Endodermal cell (in vitro differentiated cells): ENCODE data around the gene SCARF2. TPM values are rescaled to one million over a fixed set of nuclear protein-coding genes. Genes with fewer than 3 reads are reported as not detected.
"Not testable (repeated sequence)": the region's sequence is repeated elsewhere in the genome, so short reads cannot be mapped to it uniquely, and the experiment has no call there.

Source experiments
- DNase-seq: peaks from one replicate; pipeline ENCODE4 v3.0.0-alpha.2; 2017
- H3K27ac ChIP-seq: 2 replicates; pipeline ENCODE4 v1.5.1; 2013; ENCODE audit warnings: mild to moderate bottlenecking, low read depth, low read length, moderate library complexity
- H3K27me3 ChIP-seq: 2 replicates; pipeline ENCODE4 v1.6.1; 2013; ENCODE audit warnings: mild to moderate bottlenecking, low read length, moderate library complexity; ENCODE audit not compliant: insufficient read depth, control insufficient read depth, poor library complexity, severe bottlenecking
- H3K36me3 ChIP-seq: 2 replicates; pipeline ENCODE4 v1.7.0; 2013; ENCODE audit warnings: mild to moderate bottlenecking, low read length, moderate library complexity; ENCODE audit not compliant: control insufficient read depth, insufficient read depth
- H3K4me1 ChIP-seq: one replicate; pipeline ENCODE4 v1.7.0; 2013; ENCODE audit warnings: low read length; ENCODE audit not compliant: control insufficient read depth, insufficient read depth
- H3K4me3 ChIP-seq: 2 replicates; pipeline ENCODE4 v1.5.1; 2013; ENCODE audit warnings: mild to moderate bottlenecking, low read length, moderate library complexity
- H3K9ac ChIP-seq: 2 replicates; pipeline ENCODE4 v1.6.1; 2013; ENCODE audit warnings: mild to moderate bottlenecking, low read length, moderate library complexity; ENCODE audit not compliant: poor library complexity, severe bottlenecking; ENCODE audit errors: extremely low read depth
- H3K9me3 ChIP-seq: 2 replicates; pipeline ENCODE4 v1.6.1; 2013; ENCODE audit warnings: mild to moderate bottlenecking, low read length, moderate library complexity; ENCODE audit not compliant: control insufficient read depth
- H3K27ac Mint-ChIP-seq: 2 replicates; pipeline ENCODE4 v1.8.0; 2020; ENCODE audit warnings: mixed read lengths
- H3K27me3 Mint-ChIP-seq: 2 replicates; pipeline ENCODE4 v1.8.0; 2021; ENCODE audit warnings: mild to moderate bottlenecking, mixed read lengths; ENCODE audit not compliant: insufficient read depth
- H3K36me3 Mint-ChIP-seq: 2 replicates; pipeline ENCODE4 v1.8.0; 2020; ENCODE audit warnings: low read depth, mixed read lengths
- H3K4me1 Mint-ChIP-seq: 2 replicates; pipeline ENCODE4 v1.8.0; 2020; ENCODE audit warnings: mixed read lengths
- H3K4me3 Mint-ChIP-seq: 2 replicates; pipeline ENCODE4 v1.8.0; 2020; ENCODE audit warnings: mild to moderate bottlenecking, moderate library complexity, mixed read lengths
- H3K9me3 Mint-ChIP-seq: 2 replicates; pipeline ENCODE4 v1.8.0; 2020; ENCODE audit warnings: mild to moderate bottlenecking, mixed read lengths
- CTCF ChIP-seq: fragments of 200-600 bp; sonication (generic); conservative IDR thresholded peaks from 2 replicates; pipeline ENCODE4 v1.5.0; 2021; ENCODE audit warnings: antibody characterized with exemption, mild to moderate bottlenecking
- WGBS, 2 experiments: methylation state at CpG; one replicate each; pipeline versions ENCODE4 v1.1.5 to v1.1.7; 2013; ENCODE audit warnings: missing lambda C conversion rate in 2 of 2, mixed read lengths in 1 of 2; ENCODE audit not compliant: insufficient coverage in 1 of 2, insufficient read length in 1 of 2; 5-methylcytosine and 5-hydroxymethylcytosine counted together
- total RNA-seq, 2 donors: library from RNA; stranded (reverse); fragmentation: NEBNext Ultra II Directional in 1 of 2; extraction: Animal tissue kit (Norgen Biotek cat#: 25700) in 1 of 2; gene quantifications; 2 replicates in 1 of 2; 3 replicates in 1 of 2; pipeline ENCODE4 v1.2.1, GENCODE V29; 2021

SCARF2 gene
- total RNA-seq, 2 donors from 2014 or later, result 19.8 to 20.3 TPM

GRCh38 chr22:20483771-20484170 lies 46.1 kb upstream of the SCARF2 start:
- Mint-ChIP-seq H3K4me1 (peaks cover 7% of the 10 kb centered on the region), H3K9me3 (no peaks in the 10 kb centered on the region), H3K36me3 (peaks cover 26% of the 10 kb centered on the region), H3K27me3 (no peaks in the 10 kb centered on the region), H3K27ac (no peak overlapping the region), H3K4me3 (no peak overlapping the region)
- H3K4me1 ChIP-seq, result no peaks in the 10 kb centered on the region
- no peak overlapping the region for H3K4me3 ChIP-seq
- H3K9me3 ChIP-seq, result no peaks in the 10 kb centered on the region
- no peak for TF ChIP-seq CTCF
- no peak overlapping the region for H3K27ac ChIP-seq
- H3K36me3 ChIP-seq, result peaks cover 7% of the 10 kb centered on the region
- WGBS, 2 experiments, result 96 to 98% methylated on average over 7 to 14 of the region's 14 CpGs
- H3K27me3 ChIP-seq, result no peaks in the 10 kb centered on the region
- DNase-seq, result no peak
- no peak overlapping the region for H3K9ac ChIP-seq

- not testable (repeated sequence) for DNase-seq, H3K27me3 Mint-ChIP-seq, H3K27me3 ChIP-seq, H3K4me1 Mint-ChIP-seq, H3K27ac Mint-ChIP-seq, H3K4me1 ChIP-seq, H3K9ac ChIP-seq, H3K9me3 ChIP-seq, H3K36me3 ChIP-seq, H3K4me3 Mint-ChIP-seq, H3K9me3 Mint-ChIP-seq, H3K4me3 ChIP-seq, H3K27ac ChIP-seq
- peaks cover 26% of the 10 kb centered on the region for H3K36me3 Mint-ChIP-seq
- WGBS, 2 experiments, result 95 to 96% methylated on average over 7 of the region's 7 CpGs
Observed at GRCh38 chr22:20483143-20483506, 45.5 kb upstream of the SCARF2 start.

GRCh38 chr22:20479612-20480196 lies 42.1 kb upstream of the SCARF2 start:
- Mint-ChIP-seq H3K9me3 (no peaks in the 10 kb centered on the region), H3K27me3 (no peaks in the 10 kb centered on the region), H3K27ac (no peak overlapping the region), H3K4me1 (no peaks in the 10 kb centered on the region), H3K4me3 (no peak overlapping the region), H3K36me3 (peaks cover 18% of the 10 kb centered on the region)
- H3K4me3 ChIP-seq, result no peak overlapping the region
- H3K36me3 ChIP-seq, result peaks cover 7% of the 10 kb centered on the region
- H3K27ac ChIP-seq, result no peak overlapping the region
- H3K9ac ChIP-seq, result no peak overlapping the region
- no peaks in the 10 kb centered on the region for H3K27me3 ChIP-seq
- no peak for TF ChIP-seq CTCF
- no peak for DNase-seq
- no peaks in the 10 kb centered on the region for H3K9me3 ChIP-seq
- no peaks in the 10 kb centered on the region for H3K4me1 ChIP-seq
- 95% methylated on average over 1 of the region's 1 CpG; no CpG with 5 or more reads in 1 of the 2 experiments for WGBS, 2 experiments

- not testable (repeated sequence) for H3K9ac ChIP-seq, H3K4me1 Mint-ChIP-seq, H3K9me3 Mint-ChIP-seq, H3K4me1 ChIP-seq, H3K36me3 ChIP-seq, H3K4me3 Mint-ChIP-seq, H3K9me3 ChIP-seq, H3K27me3 Mint-ChIP-seq, H3K27ac ChIP-seq, DNase-seq, H3K27ac Mint-ChIP-seq, H3K4me3 ChIP-seq, H3K27me3 ChIP-seq
- WGBS, 2 experiments, result 97% methylated on average over 6 of the region's 6 CpGs; no CpG with 5 or more reads in 1 of the 2 experiments
- peaks cover 12% of the 10 kb centered on the region for H3K36me3 Mint-ChIP-seq
Observed at GRCh38 chr22:20478059-20478458, 40.4 kb upstream of the SCARF2 start.

GRCh38 chr22:20475569-20475968 lies 37.9 kb upstream of the SCARF2 start:
- WGBS, 2 experiments, result 96 to 98% methylated on average over 8 to 12 of the region's 12 CpGs
- H3K36me3 ChIP-seq, H3K4me1 ChIP-seq, H3K4me3 ChIP-seq, H3K4me3 Mint-ChIP-seq, H3K9ac ChIP-seq, H3K27ac ChIP-seq, H3K27me3 Mint-ChIP-seq, DNase-seq, H3K9me3 ChIP-seq, H3K27ac Mint-ChIP-seq, H3K4me1 Mint-ChIP-seq, H3K9me3 Mint-ChIP-seq, H3K27me3 ChIP-seq: not testable (repeated sequence)
- H3K36me3 Mint-ChIP-seq, result peaks cover 17% of the 10 kb centered on the region
